ENCODE data around the gene MSH2.
A peak's percentile ranks its signal among the peaks of the same experiment; 100 is the strongest.
"Not testable (repeated sequence)": the region's sequence is repeated elsewhere in the genome, so short reads cannot be mapped to it uniquely, and the experiment has no call there.

Gene MSH2
- 42.6 to 58.7 reads per million in 2 experiments for total RNA-seq

DNA sequence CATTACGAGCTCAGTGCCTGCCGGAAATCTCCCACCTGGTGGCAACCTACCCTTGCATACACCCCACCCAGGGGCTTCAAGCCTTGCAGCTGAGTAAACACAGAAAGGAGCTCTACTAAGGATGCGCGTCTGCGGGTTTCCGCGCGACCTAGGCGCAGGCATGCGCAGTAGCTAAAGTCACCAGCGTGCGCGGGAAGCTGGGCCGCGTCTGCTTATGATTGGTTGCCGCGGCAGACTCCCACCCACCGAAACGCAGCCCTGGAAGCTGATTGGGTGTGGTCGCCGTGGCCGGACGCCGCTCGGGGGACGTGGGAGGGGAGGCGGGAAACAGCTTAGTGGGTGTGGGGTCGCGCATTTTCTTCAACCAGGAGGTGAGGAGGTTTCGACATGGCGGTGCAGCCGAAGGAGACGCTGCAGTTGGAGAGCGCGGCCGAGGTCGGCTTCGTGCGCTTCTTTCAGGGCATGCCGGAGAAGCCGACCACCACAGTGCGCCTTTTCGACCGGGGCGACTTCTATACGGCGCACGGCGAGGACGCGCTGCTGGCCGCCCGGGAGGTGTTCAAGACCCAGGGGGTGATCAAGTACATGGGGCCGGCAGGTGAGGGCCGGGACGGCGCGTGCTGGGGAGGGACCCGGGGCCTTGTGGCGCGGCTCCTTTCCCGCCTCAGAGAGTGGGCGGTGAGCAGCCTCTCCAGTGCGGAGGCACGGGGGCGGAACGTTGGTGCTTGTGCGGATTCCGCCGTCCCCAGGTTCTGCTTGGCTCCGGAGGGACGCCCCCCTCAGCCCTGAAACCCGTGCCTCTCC lies at the start of gene MSH2:
Gene MSH2, plus strand, starts transcription at position 352 of the 804 bp plus-strand sequence. Its CDS starts 36 bp downstream, at position 388.
- DNase-seq (ENCODE audit: low read depth), result peak; percentile 86

DNA sequence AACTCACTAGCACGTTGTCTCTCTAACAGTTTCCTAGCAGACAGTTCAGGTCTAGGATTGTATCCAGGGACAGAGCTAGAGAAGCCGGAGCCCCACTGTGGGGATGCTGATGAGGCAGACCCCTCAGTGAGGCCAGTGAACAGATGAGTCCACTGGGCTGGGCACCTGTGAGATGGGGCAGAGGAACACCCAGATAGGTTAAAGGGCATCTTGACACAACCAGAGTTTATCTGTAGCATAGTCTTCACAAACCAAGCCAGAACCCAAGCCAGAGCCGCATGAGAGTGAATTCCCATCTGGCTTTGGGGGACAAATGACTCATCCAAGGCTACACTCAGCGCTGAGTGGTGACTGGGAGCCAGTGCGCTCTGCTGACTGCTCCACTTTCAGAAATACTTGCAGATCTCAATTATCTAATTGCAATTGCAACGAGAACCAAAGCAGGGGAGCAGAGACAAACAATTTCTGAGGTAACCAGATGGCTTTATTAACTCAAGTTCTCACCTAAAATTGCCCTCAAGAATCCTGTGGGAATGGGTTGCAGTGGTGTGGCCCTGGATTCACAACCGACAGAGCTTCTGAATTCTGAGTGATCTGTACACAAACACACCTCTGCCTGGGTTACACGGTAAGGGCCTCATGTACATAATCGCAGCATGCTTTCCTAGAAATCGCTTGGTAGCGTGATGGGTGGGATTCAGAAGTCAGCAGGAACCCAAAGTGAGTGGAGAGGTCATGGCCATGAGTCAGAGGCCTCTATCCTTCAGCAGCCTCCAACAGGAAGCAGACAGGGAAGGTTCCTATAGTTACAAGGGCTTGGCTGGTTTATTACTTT lies 48.7 kb upstream of the MSH2 start:
- DNase-seq (ENCODE audit: low read depth), result no peak

DNA sequence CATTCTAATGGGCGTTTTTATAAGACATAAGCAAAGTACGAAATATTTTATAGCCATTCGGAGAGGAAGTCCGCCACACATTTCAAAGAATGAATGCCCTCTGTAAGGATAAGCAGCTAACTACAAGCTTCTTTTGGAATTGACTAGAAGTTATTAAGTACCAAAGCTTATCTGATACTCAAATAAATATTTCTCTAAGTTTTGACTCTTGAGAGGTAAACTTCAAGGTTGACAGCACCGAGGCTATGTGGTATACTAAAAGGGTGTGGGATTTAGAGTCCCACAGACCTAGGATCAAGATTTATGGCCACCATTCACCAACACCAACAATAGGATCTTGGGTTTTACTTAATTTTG lies 48.1 kb upstream of the MSH2 start:
- DNase-seq (ENCODE audit: low read depth), result no peak

DNA sequence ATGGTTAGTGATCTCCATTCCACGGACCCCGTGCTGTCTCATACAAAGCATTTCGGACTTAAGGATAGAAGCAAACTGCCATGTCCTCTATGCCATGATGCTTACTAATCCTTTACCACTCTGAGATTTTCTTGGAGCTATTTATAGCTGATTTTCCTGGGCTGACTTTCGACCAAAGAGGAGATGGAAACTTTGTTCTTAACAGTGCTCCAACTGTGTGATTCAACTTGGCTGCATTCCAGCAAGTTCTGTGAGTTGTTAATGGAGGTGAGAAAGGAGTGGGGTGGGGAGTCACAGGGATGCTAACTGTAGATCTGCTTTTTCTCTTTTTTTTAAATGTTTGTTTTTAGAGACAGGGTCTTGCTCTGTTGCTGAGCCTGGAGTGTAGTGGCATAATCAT lies 45.5 kb upstream of the MSH2 start:
- DNase-seq (ENCODE audit: low read depth), result no peak

DNA sequence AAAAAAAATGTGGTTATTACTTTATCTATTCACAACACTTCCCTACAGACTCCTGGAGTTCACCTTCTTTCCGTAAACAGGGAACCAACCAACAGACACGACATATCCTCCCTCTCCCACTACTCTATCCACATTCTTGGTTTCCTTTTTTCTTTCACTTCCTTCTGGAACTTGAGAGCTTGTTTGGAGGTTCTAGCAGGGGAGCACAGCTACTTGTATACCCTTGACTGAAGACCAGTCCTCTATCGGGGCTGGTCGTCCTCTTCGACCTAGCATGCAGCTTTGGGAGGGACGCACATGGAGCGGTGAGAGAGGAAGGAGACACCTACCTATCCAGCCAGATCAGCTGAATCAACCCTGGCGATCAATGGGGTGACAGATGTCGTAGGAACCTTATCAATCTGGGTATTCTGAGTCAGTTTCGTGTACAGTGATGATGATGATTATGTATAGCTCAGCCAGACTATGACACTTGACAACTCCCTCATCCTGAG lies 43.5 kb upstream of the MSH2 start:
- no peak for DNase-seq (ENCODE audit: low read depth)

DNA sequence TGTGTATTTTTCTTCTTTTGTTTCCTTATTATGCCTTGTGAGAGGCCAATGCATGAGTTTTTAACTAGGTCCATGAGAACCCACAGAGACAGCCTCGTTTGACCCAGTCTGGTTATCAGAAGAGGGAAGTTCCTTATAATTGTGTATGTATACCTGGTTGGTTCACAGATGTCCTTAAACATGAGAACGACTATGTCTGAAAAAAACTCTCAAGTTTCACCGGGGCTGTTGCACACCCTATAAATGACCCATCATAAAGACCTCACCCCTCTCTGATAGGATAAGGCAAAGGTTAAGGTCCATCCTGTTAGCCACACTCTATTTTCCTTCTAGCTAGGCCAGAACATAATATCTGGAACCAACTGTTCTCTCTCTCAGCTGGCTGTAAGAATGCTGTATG lies 42.7 kb upstream of the MSH2 start:
- no peak for DNase-seq (ENCODE audit: low read depth)

DNA sequence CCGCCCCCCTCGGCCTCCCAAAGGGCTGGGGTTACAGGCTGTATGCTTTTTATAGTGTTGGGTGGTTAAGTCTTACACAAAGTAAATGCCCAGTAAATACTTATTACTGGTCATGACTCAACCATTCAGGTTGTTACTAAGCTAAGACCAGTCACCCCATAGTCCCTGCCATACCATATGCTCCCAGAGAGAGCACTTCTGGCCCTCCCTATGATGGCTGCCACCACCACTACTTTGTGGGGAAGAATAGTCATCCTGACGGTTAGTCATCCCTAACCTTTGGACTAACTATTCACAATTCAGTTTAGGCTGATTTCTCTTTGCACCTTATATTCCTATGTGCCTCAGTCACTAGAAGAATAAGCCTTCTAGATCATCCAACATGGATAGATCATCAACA lies 42.0 kb upstream of the MSH2 start:
- no peak for DNase-seq (ENCODE audit: low read depth)

DNA sequence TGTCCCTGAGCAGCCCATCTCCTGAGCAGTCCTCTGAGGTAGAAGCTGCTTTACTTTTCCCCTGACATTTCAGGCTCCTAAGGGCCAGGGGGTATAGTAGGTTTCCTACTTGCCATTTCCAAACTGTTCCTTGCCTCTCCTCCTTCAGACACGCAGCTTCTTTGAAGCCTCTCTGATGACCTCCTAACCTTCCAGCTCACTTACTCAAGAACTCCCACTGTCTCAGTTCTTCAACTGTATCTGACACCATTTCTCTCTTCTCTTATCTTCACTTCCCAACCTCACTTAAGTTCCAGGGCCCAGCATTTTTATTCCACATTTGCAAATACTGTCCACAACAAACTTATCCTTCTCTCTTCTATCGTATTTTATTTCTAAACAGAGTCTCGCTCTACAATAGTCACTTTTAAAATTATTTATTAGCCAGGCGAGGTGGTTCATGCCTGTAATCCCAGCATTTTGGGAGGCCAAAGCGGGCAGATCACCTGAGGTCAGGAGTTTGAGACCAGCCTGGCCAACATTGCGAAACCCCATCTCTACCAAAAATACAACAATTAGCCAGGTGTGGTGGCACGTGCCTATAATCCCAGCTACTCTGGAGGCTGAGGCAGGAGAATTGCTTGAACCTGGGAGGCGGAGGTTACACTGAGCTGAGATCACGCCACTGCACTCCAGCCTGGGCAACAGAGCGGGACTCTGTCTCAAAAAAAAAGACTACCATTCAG lies 41.3 kb upstream of the MSH2 start:
- DNase-seq (ENCODE audit: low read depth), result not testable (repeated sequence)

DNA sequence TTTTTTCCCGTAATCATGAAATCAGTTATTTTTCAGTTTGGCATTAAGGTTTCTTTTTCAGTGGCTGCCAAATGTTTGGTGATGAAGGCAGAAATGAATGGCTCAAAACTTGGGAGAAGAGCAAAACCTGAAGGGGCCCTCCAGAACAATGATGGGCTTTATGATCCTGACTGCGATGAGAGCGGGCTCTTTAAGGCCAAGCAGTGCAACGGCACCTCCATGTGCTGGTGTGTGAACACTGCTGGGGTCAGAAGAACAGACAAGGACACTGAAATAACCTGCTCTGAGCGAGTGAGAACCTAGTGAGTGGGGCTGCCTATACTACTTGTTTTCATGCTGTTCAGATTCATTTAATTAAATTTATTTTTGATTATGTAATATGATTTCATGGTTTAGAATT lies 29.2 kb upstream of the MSH2 start:
- DNase-seq (ENCODE audit: low read depth), result no peak

DNA sequence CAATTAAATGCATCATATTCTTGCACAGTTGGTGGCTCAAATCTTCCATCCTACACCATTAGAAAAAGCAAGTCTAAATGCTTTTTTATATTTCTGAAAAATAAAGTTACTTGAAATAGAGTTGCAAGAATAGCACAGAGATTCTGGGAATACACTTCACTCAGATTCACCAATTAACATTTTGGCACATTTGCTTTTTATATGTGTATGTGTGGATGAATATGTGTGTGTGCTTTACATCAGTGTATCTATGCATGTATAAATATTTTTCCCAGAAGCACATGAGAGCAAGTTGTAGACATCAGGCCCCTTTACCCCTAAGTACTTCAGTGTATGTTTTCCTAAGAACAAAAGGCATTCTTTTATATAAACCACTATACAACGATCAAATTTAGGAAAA lies 27.6 kb upstream of the MSH2 start:
- DNase-seq (ENCODE audit: low read depth), result no peak

DNA sequence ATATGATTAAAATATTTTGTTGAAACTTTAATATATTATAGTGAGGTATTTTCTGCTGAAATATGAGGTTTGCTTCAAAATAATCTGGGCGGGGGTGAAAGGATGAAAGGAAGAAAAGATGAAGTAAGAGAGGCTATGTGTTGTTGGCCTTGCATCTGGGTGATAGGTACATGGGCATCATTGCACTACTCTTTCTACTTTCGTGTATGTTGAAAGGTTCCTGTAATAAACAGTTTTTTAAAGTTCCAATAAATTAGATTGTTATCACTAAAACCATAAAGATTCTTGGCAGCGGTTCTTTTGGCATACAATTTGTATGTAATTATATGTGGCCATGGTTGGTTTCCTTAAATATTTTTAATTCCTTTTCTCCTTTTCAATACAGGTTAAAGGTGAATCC lies 23.6 kb upstream of the MSH2 start:
- no peak for DNase-seq (ENCODE audit: low read depth)

DNA sequence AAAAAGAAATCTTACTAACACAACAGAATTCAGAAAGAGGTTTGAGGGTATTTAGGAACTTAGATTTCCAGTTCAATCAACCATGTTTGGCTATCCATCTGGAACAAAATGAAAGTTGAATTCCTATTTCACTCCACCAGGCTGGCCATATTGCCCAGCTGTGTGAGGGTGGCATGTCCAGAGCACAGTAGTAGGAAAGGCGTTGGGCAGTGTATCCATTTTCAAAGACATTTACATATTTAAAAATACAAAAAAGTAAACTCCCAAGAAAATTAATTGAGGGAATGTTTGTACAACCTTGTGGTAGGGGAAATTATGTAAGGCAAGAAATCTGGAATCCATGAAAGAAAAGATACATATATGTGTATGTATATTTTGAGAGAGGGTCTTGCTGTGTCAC lies 21.5 kb upstream of the MSH2 start:
- DNase-seq (ENCODE audit: low read depth), result no peak

DNA sequence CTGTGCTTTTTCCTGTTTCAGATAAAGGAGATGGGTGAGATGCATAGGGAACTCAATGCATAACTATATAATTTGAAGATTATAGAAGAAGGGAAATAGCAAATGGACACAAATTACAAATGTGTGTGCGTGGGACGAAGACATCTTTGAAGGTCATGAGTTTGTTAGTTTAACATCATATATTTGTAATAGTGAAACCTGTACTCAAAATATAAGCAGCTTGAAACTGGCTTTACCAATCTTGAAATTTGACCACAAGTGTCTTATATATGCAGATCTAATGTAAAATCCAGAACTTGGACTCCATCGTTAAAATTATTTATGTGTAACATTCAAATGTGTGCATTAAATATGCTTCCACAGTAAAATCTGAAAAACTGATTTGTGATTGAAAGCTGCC lies 16.4 kb upstream of the MSH2 start:
- DNase-seq (ENCODE audit: low read depth), result no peak

DNA sequence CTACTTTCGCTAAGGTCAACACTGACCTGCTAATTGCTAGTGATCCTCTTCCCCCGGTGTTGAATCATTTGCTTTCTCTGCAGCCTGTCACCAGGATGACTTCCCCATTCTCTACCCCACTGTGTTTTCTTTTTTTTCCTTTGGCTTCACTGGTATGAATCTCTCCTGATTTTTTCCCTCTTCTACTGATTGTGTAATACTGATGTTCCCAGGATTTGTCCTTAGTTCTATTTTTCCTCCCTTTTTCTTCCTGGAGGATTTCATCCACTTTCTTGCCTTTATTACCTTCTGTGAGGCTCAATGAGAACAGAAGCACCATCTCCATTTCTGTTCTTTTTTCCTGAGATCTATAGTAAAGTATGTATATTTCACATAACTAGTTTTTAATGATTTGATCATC lies 14.1 kb upstream of the MSH2 start:
- DNase-seq (ENCODE audit: low read depth), result no peak

DNA sequence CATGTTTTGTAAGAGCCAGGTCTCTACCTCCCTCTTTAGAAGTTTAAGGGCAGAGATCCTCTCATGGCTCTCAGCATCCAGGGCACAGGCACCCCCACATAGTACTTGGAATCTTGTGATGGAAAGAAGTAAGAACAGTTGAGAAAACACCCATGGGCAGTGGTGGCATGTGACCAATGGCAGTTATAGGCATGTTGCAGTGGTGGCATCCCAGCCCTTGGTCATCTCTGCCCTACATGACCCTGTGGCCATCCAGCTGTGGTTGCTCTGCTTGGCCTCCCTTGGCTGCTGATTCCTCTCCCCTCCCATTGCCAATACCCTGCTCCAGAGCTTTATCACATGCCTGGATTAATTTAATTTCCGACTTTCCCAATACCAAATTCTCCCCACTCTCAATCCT lies 13.3 kb upstream of the MSH2 start:
- DNase-seq (ENCODE audit: low read depth), result no peak

DNA sequence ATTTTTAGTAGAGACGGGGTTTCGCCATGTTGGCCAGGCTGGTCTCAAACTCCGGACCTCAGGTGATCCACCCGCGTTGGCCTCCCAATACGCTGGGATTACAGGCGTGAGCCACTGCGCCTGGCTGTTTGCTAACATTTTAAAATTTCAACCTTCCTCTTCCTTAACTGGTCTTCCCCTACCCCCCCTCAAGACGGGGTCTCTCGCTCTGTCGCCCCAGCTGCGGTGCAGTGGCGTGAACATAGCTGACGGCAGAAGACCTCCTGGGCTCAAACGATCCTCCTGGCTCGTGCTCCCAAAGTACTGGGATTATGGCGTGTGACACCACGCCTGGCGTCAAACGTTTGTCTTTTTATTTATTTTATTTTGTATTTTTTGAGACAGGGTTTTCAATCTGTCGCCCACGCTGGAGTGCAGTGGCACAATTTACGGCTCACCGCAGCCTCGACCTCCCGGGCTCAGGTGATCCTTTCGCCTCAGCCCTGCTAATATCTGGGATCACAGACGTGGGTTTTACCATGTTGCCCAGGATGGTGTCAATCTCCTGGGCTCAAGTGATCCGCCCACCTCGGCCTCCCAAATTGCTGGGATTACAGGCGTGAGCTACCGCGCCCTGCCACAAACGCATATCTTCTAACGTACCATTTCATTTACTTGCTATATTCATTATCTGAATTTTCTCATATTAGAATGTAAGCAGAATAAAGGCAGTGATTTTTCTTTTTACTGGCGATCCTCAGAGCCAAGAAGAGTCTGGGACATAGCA lies 984 bp upstream of the MSH2 start:
- no peak for DNase-seq (ENCODE audit: low read depth)

DNA sequence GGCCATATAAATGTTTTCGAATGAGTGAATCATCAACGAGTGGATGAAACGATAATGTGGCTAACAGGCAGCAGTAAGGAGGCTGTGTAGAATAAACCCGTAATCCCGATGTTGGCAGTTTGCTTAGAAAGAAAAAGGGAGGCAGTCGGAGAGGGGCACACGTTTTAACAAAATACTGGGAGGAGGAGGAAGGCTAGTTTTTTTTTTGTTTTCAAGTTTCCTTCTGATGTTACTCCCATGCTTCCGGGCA lies 476 bp upstream of the MSH2 start:
- no peak for DNase-seq (ENCODE audit: low read depth)

DNA sequence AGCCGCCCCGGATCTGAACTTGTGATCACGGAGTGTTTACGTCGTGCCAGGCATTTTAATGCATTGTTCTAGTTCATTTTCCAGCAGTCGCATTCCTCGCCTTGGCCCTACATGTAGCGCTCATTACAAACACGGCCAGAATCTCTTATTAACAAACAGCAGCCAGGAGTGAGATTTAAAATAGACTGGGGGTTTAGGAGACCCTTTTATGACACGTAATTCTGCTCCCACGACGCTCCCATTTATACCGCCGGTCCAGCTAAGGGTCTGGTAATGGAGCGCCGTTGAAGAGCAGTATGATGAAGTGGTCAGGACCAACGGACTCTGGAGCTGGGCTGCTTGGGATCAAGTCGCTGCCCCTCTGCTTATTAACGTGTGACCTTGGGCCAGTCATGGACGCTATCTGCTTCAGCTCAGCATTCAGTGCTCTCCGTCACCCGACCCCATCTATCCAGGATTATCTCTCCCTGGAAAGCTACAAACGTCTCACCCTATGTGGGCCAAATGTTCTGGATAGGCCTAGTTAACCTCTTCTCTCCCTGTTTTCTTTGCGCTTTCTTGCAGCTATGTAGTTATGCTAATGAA lies 745 bp downstream of the MSH2 start:
- DNase-seq (ENCODE audit: low read depth), result no peak

DNA sequence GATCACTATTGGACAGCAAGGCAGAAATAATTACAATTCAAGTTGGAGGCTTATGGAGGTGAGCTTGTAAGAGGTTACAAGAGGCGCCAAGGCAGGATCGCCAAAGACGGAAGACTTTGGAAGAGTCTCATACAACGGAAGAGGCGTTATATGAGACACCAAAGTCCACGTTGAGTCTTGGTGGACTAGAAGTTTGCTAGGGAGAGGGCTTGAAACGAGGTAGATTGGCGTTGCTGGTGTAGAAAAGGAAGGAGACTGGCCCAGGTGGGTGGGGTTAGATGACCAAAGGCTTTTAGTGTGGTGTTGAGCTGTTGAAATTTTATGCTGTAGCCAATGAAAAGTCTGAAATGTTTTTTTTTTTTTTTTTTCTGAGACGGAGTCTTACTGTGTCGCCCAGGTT lies 1.4 kb downstream of the MSH2 start:
- no peak for DNase-seq (ENCODE audit: low read depth)

DNA sequence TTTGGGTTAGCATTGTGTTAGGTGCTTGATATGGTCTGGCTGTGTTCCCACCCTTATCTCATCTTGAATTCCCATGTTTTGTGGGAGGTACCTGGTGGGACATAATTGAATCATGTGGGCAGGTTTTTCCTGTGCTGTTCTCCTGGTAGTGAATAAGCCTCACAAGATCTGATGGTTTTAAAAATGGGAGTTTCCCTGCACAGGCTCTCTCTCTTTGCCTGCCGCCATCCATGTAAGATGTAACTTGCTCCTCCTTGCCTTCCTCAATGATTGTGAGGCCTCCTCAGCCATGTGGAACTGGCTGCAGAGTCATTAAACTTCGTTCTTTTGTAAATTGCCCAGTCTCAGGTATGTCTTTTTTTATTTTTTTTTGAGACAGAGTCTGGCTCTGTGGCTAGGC lies 2.8 kb downstream of the MSH2 start:
- no peak for DNase-seq (ENCODE audit: low read depth)

DNA sequence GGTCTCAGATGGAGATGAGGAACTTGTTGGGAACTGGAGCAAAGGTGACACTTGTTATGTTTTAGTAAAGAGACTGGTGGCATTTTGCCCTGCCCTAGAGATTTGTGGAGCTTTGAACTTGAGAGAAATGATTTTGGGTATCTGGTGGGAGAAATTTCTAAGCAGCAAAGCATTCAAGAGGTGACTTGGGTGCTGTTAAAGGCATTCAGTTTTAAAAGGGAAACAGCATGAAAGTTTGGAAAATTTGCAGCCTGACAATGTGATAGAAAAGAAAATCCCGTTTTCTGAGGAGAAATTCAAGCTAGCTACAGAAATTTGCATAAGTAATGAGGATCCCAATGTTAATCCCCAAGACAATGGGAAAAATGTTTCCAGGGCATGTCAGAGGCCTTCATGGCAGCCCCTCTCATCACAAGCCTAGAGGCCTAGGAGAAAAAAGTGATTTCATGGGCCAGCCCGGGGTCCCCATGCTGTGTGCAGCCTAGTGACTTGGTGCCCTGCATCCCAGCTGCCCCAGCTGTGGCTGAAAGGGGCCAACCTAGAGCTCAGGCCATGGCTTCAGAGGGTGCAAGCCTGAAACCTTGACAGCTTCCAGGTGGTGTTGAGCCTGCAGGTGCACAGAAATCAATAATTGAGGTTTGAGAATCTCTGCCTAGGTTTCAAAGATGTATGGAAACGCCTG lies 3.8 kb downstream of the MSH2 start:
- DNase-seq (ENCODE audit: low read depth), result not testable (repeated sequence)

Data from T follicular helper cell (primary cell).